A549 (cell line): Measurements from ENCODE around the gene OR8A1. TPM values are rescaled to one million over a fixed set of nuclear protein-coding genes. Genes with fewer than 3 reads are reported as not detected.

Experiments used
- ATAC-seq, 2 experiments: fragments of 200-7000 bp in 1 of 2; fragments of >200 bp in 1 of 2; cut with Nextera tagmentation in 1 of 2; cut with Tn5 transposase in 1 of 2; 3 replicates each; pipeline versions ENCODE4 v1.8.0 to v1.9.1; 2018 to 2020; ENCODE audit warnings: mild to moderate bottlenecking in 1 of 2, moderate library complexity in 1 of 2
- CTCF ChIA-PET: fragments of 300-600 bp; sonication (Branson Sonifier 250); formaldehyde crosslinking; extraction: SDS; loops from one replicate; lab custom pipeline; 2021; ENCODE audit warnings: antibody characterized with exemption, inconsistent platforms; lab: Yijun Ruan, JAX
- POLR2A ChIA-PET: fragments of 350-600 bp; formaldehyde crosslinking; extraction: SDS; loops from one replicate; lab custom pipeline; 2021; ENCODE audit warnings: antibody characterized with exemption, inconsistent platforms; lab: Yijun Ruan, JAX
- DNase-seq, 2 experiments: peaks; one replicate each; pipeline versions ENCODE4 v3.0.0 to v3.0.0-alpha.2; 2011 to 2016; ENCODE audit warnings: low read depth in 1 of 2, low spot score in 1 of 2
- FAIRE-seq: peaks from 2 replicates; lab custom pipeline; 2011; peaks lifted over from hg19 to GRCh38; lab: Jason Lieb, UNC
- H3K27ac ChIP-seq, 2 experiments: fragments of >200 bp; sonication (Bioruptor Twin); formaldehyde crosslinking; 3 replicates each; pipeline ENCODE4 v1.5.1; 2016 to 2017
- H3K4me1 ChIP-seq: fragments of >200 bp; sonication (Bioruptor Twin); formaldehyde crosslinking; 3 replicates; pipeline ENCODE4 v1.6.1; 2016
- H3K4me2 ChIP-seq: fragments of >200 bp; sonication (Bioruptor Twin); formaldehyde crosslinking; 3 replicates; pipeline ENCODE4 v1.6.1; 2016
- H3K4me3 ChIP-seq: fragments of >200 bp; sonication (Bioruptor Twin); formaldehyde crosslinking; 3 replicates; pipeline ENCODE4 v1.5.1; 2016
- H3K9me3 ChIP-seq: fragments of >200 bp; sonication (Bioruptor Twin); formaldehyde crosslinking; 3 replicates; pipeline ENCODE4 v1.6.1; 2016
- CBX8 ChIP-seq: fragments of 200-600 bp; sonication (generic); IDR thresholded peaks from 2 replicates; pipeline ENCODE4 v1.6.1; 2016
- CHD2 ChIP-seq: fragments of 150-350 bp; IDR thresholded peaks from 2 replicates; pipeline ENCODE4 v1.6.1; 2014; ENCODE audit warnings: low read length; ENCODE audit not compliant: partially characterized antibody
- EP300 ChIP-seq, 2 experiments: fragments of >200 bp; sonication (Bioruptor Twin); formaldehyde crosslinking; IDR thresholded peaks; 2 replicates in 1 of 2; 3 replicates in 1 of 2; pipeline ENCODE4 v1.6.1; 2016 to 2017
- ESRRA ChIP-seq: fragments of 150-350 bp; IDR thresholded peaks from 2 replicates; pipeline ENCODE4 v1.6.1; 2014; ENCODE audit warnings: mild to moderate bottlenecking, low read length, borderline replicate concordance
- FOSB ChIP-seq: fragments of 250-450 bp; sonication (Bioruptor Pico); IDR thresholded peaks from 2 replicates; pipeline ENCODE4 v1.5.0; 2020; ENCODE audit warnings: mild to moderate bottlenecking, moderate library complexity
- GATA3 ChIP-seq: IDR thresholded peaks from 2 replicates; pipeline ENCODE4 v1.6.1; 2012; ENCODE audit warnings: borderline replicate concordance
- HDAC2 ChIP-seq: fragments of 200-600 bp; sonication (generic); IDR thresholded peaks from 2 replicates; pipeline ENCODE4 v1.6.1; 2016
- HOXB13 ChIP-seq: fragments of 250-450 bp; sonication (Bioruptor Pico); IDR thresholded peaks from 2 replicates; pipeline ENCODE4 v1.5.0; 2020; ENCODE audit warnings: low read depth, mild to moderate bottlenecking, moderate library complexity
- HOXB5 ChIP-seq: fragments of 250-450 bp; sonication (Bioruptor Pico); IDR thresholded peaks from 2 replicates; pipeline ENCODE4 v1.5.0; 2020; ENCODE audit warnings: mild to moderate bottlenecking, moderate library complexity
- JUNB ChIP-seq: fragments of >200 bp; sonication (Bioruptor Twin); formaldehyde crosslinking; IDR thresholded peaks from 2 replicates; pipeline ENCODE4 v1.6.1; 2016
- MYC ChIP-seq: IDR thresholded peaks from 2 replicates; pipeline ENCODE4 v1.6.1; 2012; ENCODE audit warnings: mild to moderate bottlenecking, inconsistent platforms, low read length, improper control_type of control experiment, borderline replicate concordance
- POLR2AphosphoS2 ChIP-seq: conservative IDR thresholded peaks from 2 replicates; pipeline ENCODE4 v1.6.1; 2012; ENCODE audit warnings: low read length, improper control_type of control experiment, inconsistent platforms
- RAD21 ChIP-seq, 2 experiments: fragments of >200 bp in 1 of 2; sonication (Bioruptor Twin) in 1 of 2; formaldehyde crosslinking in 1 of 2; IDR thresholded peaks in 1 of 2; conservative IDR thresholded peaks in 1 of 2; 2 replicates in 1 of 2; 3 replicates in 1 of 2; pipeline ENCODE4 v1.6.1; 2012 to 2018; ENCODE audit warnings: inconsistent platforms in 1 of 2
- RARB ChIP-seq: fragments of 250-450 bp; sonication (Bioruptor Pico); IDR thresholded peaks from 2 replicates; pipeline ENCODE4 v1.8.0; 2021; ENCODE audit warnings: mild to moderate bottlenecking, moderate library complexity
- RNF2 ChIP-seq: fragments of 200-600 bp; sonication (generic); IDR thresholded peaks from 2 replicates; pipeline ENCODE4 v1.6.1; 2016; ENCODE audit warnings: low read depth, mild to moderate bottlenecking, antibody characterized with exemption, moderate library complexity, borderline replicate concordance
- SREBF2 ChIP-seq: fragments of 450-650 bp; IDR thresholded peaks from 2 replicates; pipeline ENCODE4 v1.6.1; 2014; ENCODE audit warnings: mild to moderate bottlenecking, moderate library complexity
- ZC3H11A ChIP-seq: fragments of 450-650 bp; IDR thresholded peaks from 2 replicates; pipeline ENCODE4 v1.6.1; 2014; ENCODE audit warnings: antibody characterized with exemption, mild to moderate bottlenecking
- ZFP36 ChIP-seq: fragments of 450-650 bp; IDR thresholded peaks from 2 replicates; pipeline ENCODE4 v1.6.1; 2014; ENCODE audit warnings: borderline replicate concordance; ENCODE audit not compliant: partially characterized antibody
- WGBS: methylation state at CpG from one replicate; pipeline ENCODE4 v1.1.6; 2017; ENCODE audit errors: missing lambda C conversion rate; 5-methylcytosine and 5-hydroxymethylcytosine counted together
- polyA plus RNA-seq, 4 experiments: library from polyadenylated mRNA; depleted of rRNA in 3 of 4; stranded (reverse); fragments of >200 nt; fragmentation: RNase III in 1 of 4; extraction: RNeasy Plus Mini Kit Qiagen cat#74134 plus additional on column Dnase treatment in 1 of 4; gene quantifications; 2 replicates in 3 of 4; 3 replicates in 1 of 4; pipeline ENCODE4 v1.2.3, GENCODE V29; 2011 to 2017
- TF ChIP-seq, protein P1 (sequence below): fragments of 250-450 bp; sonication (Bioruptor Pico); IDR thresholded peaks from 2 replicates; pipeline ENCODE4 v1.5.0; 2021; ENCODE audit warnings: mild to moderate bottlenecking, moderate library complexity, borderline replicate concordance
- TF ChIP-seq, protein P2 (sequence below): fragments of >200 bp; sonication (Bioruptor Twin); formaldehyde crosslinking; IDR thresholded peaks from 2 replicates; pipeline ENCODE4 v1.6.1; 2016
- TF ChIP-seq, protein P3 (sequence below): fragments of 250-450 bp; sonication (Bioruptor Pico); IDR thresholded peaks from 2 replicates; pipeline ENCODE4 v1.5.0; 2020; ENCODE audit warnings: low read depth, mild to moderate bottlenecking, moderate library complexity
- TF ChIP-seq, protein P4 (sequence below): fragments of >200 bp; sonication (Bioruptor Twin); formaldehyde crosslinking; IDR thresholded peaks from 3 replicates; pipeline ENCODE4 v1.5.1; 2016
- TF ChIP-seq, protein P5 (sequence below): IDR thresholded peaks from 2 replicates; pipeline ENCODE4 v1.6.1; 2012

The OR8A1 gene
- polyA plus RNA-seq, 2 of the 4 experiments (the other 2 are of a cell fraction): not detected

DNA sequence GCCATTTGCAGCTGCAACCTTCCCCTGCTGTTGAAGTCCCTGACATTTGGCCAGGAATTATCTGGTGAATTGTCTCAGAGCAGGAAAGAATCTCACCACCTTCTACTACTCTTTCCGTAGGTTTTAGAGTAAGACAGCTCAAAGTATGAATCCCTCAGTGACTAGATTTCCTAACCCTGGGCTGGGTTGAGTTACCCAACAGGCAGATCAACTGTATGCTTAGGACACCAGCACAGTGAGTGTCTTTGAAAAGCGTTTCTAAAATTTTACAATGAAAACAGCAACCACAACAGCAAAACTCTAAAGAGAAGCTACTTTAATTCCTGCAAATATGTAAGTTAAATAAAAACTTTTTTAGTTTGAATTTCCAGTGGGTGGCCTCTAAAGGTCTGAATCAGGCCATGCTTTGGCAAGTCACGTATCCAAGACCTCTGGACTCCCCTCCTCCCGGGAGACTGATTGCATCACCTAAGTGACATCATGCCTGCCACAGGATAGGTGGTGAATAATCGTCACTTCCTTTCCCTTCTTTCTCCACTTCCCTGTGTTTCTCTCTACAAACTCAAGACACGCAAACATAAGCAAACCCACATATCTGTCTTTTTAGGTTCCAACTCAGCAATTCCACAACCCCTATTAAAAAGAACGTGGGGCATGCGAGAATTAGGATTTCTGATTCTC, 34.1 kb upstream of the OR8A1 start:
- Histone ChIP-seq H3K4me1 (no peaks in the 10 kb centered on the region), H3K4me3 (no peak overlapping the region), H3K4me2 (no peak overlapping the region), H3K27ac (no peak overlapping the region), H3K9me3 (no peaks in the 10 kb centered on the region)
- 54% methylated on average over 8 of the region's 8 CpGs for WGBS
- TF ChIP-seq FOSB (CRISPR knock-in tag) (no peak), RNF2 (no peak), JUNB (no peak), MYC (no peak), ZFP36 (no peak), HDAC2 (no peak), SREBF2 (no peak), HOXB5 (CRISPR knock-in tag) (no peak), RARB (CRISPR knock-in tag) (no peak), ESRRA (no peak)
- TF ChIP-seq, protein P1, sequence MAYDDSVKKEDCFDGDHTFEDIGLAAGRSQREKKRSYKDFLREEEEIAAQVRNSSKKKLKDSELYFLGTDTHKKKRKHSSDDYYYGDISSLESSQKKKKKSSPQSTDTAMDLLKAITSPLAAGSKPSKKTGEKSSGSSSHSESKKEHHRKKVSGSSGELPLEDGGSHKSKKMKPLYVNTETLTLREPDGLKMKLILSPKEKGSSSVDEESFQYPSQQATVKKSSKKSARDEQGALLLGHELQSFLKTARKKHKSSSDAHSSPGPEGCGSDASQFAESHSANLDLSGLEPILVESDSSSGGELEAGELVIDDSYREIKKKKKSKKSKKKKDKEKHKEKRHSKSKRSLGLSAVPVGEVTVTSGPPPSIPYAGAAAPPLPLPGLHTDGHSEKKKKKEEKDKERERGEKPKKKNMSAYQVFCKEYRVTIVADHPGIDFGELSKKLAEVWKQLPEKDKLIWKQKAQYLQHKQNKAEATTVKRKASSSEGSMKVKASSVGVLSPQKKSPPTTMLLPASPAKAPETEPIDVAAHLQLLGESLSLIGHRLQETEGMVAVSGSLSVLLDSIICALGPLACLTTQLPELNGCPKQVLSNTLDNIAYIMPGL: no peak
- TF ChIP-seq, protein P2, sequence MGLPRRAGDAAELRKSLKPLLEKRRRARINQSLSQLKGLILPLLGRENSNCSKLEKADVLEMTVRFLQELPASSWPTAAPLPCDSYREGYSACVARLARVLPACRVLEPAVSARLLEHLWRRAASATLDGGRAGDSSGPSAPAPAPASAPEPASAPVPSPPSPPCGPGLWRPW: no peak
- TF ChIP-seq, protein P3, sequence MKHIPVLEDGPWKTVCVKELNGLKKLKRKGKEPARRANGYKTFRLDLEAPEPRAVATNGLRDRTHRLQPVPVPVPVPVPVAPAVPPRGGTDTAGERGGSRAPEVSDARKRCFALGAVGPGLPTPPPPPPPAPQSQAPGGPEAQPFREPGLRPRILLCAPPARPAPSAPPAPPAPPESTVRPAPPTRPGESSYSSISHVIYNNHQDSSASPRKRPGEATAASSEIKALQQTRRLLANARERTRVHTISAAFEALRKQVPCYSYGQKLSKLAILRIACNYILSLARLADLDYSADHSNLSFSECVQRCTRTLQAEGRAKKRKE: no peak
- FAIRE-seq (no peak), DNase-seq (peak in 1 of 2 experiments; percentile 11), ATAC-seq (no peak)
- ChIA-PET CTCF (no interaction called here), POLR2A (no interaction called here)

DNA sequence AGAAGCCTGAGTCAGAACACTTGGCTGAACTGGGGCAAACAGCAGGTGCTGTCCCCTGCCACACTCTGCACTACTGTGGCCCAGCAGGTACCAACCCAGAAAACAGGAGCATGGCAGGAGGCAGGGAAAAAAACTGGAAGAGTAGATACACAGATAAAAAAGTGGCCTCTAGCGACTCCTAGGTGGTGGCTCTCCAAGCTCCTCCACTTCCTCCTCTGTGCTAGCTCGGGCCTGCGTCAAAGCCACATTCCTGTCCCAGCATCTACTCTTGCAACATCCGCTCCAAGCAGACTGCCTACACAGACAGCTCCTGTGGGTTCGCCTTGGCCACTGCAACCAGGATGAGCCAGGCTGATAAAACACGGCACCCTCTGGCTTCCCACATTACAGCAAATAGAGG, 33.3 kb upstream of the OR8A1 start:
- WGBS: 16% methylated on average over 6 of the region's 6 CpGs
- DNase-seq: peak in 1 of 2 experiments; percentile 60
- ATAC-seq: peak; percentile 73 to 81
- H3K4me1 ChIP-seq: no peaks in the 10 kb centered on the region
- H3K9me3 ChIP-seq: no peaks in the 10 kb centered on the region
- FAIRE-seq: no peak
- no peak overlapping the region for H3K4me3 ChIP-seq
- CTCF ChIA-PET: no interaction called here
- no peak overlapping the region for H3K27ac ChIP-seq
- POLR2A ChIA-PET: no interaction called here
- TF ChIP-seq CHD2 (no peak), GATA3 (no peak), EP300 (IDR thresholded peaks at IDR 0.05) (no peak), POLR2AphosphoS2 (no peak), CBX8 (no peak), ZC3H11A (no peak), RAD21 (conservative IDR thresholded peaks at IDR 0.05 in 1 of 2, IDR thresholded peaks at IDR 0.05 in 1 of 2) (no peak), HOXB13 (no peak)
- TF ChIP-seq, protein P4, sequence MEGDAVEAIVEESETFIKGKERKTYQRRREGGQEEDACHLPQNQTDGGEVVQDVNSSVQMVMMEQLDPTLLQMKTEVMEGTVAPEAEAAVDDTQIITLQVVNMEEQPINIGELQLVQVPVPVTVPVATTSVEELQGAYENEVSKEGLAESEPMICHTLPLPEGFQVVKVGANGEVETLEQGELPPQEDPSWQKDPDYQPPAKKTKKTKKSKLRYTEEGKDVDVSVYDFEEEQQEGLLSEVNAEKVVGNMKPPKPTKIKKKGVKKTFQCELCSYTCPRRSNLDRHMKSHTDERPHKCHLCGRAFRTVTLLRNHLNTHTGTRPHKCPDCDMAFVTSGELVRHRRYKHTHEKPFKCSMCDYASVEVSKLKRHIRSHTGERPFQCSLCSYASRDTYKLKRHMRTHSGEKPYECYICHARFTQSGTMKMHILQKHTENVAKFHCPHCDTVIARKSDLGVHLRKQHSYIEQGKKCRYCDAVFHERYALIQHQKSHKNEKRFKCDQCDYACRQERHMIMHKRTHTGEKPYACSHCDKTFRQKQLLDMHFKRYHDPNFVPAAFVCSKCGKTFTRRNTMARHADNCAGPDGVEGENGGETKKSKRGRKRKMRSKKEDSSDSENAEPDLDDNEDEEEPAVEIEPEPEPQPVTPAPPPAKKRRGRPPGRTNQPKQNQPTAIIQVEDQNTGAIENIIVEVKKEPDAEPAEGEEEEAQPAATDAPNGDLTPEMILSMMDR: no peak
- TF ChIP-seq, protein P5, sequence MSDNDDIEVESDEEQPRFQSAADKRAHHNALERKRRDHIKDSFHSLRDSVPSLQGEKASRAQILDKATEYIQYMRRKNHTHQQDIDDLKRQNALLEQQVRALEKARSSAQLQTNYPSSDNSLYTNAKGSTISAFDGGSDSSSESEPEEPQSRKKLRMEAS: no peak
- no peak overlapping the region for H3K4me2 ChIP-seq
